GM18499 (cell line): ENCODE data around the gene PGC.
"Not testable (repeated sequence)": the region's sequence is repeated elsewhere in the genome, so short reads cannot be mapped to it uniquely, and the experiment has no call there.

Experiments
- ATAC-seq: cut with Tn5 transposase; IDR thresholded peaks from one replicate; pipeline ENCODE4 v1.9.1; 2021; ENCODE audit warnings: moderate number of reproducible peaks; ENCODE audit not compliant: insufficient read depth, unreplicated experiment

Gene PGC

GRCh38 chr6:41777551-41778285 is 30.5 kb upstream of the PGC start:
- ATAC-seq, result no peak

GRCh38 chr6:41775293-41775882 is 28.2 kb upstream of the PGC start:
- no peak for ATAC-seq

GRCh38 chr6:41774841-41775240 is 27.6 kb upstream of the PGC start:
- ATAC-seq, result no peak

- ATAC-seq, result no peak
Observed at GRCh38 chr6:41771058-41771983, 24.1 kb upstream of the PGC start.

- no peak for ATAC-seq
Observed at GRCh38 chr6:41770381-41771057, 23.3 kb upstream of the PGC start.

GRCh38 chr6:41769376-41769775 is 22.2 kb upstream of the PGC start:
- no peak for ATAC-seq

- no peak for ATAC-seq
Observed at GRCh38 chr6:41768545-41769308, 21.5 kb upstream of the PGC start.

- no peak for ATAC-seq
Observed at GRCh38 chr6:41767112-41767833, 20.1 kb upstream of the PGC start.

- ATAC-seq, result not testable (repeated sequence)
Observed at GRCh38 chr6:41766043-41766664, 19.0 kb upstream of the PGC start.

- no peak for ATAC-seq
Observed at GRCh38 chr6:41763470-41763869, 16.3 kb upstream of the PGC start.

- ATAC-seq, result no peak
Observed at GRCh38 chr6:41759905-41760579, 12.8 kb upstream of the PGC start.

- ATAC-seq, result no peak
Observed at GRCh38 chr6:41759106-41759904, 12.1 kb upstream of the PGC start.

GRCh38 chr6:41758641-41759035 is 11.4 kb upstream of the PGC start:
- ATAC-seq, result no peak

GRCh38 chr6:41757931-41758640 is 10.9 kb upstream of the PGC start:
- ATAC-seq, result no peak

GRCh38 chr6:41757271-41757670 is 10.1 kb upstream of the PGC start:
- no peak for ATAC-seq

- no peak for ATAC-seq
Observed at GRCh38 chr6:41756354-41756753, 9.2 kb upstream of the PGC start.

- ATAC-seq, result no peak
Observed at GRCh38 chr6:41755895-41756294, 8.7 kb upstream of the PGC start.
